GM21529 (cell line): ENCODE measurements around the gene ELF5.

Experiments
- ATAC-seq: cut with Tn5 transposase; IDR thresholded peaks from one replicate; pipeline ENCODE4 v1.9.1; 2021; ENCODE audit not compliant: unreplicated experiment

ELF5 gene

DNA sequence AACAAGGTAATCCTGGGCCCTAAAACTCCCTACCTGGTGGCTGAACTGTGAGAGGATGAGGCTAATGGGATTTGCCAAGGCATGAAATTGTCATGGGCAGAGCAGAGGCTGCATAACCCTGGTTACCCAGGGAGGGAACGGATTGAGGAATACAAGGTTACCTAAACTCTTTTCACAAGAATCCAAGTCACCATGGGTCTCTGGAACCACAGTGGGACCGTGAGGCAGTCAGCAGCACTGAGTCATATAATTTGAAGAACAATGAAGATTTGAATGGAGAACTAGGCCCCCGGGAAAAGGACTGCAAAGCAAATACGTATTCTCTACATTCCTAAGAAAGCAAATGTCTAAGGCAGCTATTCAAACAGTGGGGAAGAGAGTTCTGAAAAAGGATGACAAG is 55.1 kb downstream of the ELF5 start:
- ATAC-seq: no peak

DNA sequence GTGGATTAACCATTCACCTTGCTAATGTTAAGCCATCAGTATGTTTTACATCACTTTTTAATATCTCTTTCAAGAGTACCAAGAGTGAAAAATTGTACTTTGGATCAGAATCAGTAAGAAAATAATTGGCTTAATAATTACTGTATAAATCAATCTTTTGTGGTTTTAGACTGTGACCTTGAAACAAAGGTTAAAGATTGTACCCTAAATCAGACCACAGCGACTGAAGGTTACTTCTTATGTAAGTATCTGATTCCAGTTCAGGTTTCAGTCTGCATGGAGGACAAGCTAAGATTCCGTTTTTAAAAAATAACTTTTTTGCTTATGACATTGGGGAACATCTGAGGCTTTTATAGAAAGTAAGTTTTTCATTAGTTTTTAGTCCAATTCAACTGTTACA is 56.0 kb downstream of the ELF5 start:
- no peak for ATAC-seq

- ATAC-seq: no peak
Measured at GRCh38 chr11:34454308-34455032, 59.1 kb downstream of the ELF5 start.

- ATAC-seq: no peak
Measured at GRCh38 chr11:34451053-34451452, 62.5 kb downstream of the ELF5 start.

GRCh38 chr11:34449013-34449412 is 64.6 kb downstream of the ELF5 start:
- peak; percentile 65 for ATAC-seq

DNA sequence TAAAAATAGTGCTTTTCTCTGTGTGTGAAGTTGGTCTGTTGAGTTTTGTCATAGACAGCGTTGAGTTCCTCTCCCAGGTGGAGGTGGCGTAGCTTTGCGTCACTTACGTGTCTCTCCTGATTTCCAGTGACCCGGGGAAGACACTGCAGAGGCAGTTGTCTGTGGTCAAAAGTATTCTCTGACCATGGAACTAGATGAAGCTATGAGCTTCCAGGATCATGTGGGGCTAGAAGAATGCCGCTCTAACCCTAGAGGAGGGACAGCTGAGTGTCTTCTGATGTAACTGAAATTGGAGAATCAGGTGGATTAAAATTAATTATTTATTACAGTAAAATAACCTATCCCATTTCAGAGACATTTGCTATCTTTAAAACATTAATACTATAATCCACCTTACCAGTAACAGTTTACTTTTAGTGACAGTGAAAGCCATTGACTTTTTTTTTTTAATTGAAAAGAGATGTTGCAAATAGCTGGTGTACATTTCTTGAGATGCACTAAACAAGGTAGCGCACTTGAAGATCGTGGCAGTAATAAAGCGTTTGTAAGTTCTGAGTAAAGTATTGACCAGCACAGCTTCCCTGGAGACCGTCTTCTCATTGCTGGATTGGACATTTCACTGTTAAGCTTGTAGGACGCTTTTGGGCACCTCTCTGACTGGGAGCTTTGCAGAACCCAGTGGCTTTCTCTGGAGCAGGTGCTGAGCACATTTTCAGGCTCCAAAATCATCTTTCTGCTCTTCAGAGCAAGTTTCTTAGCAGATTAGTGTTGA is 65.2 kb downstream of the ELF5 start:
- ATAC-seq: no peak

DNA sequence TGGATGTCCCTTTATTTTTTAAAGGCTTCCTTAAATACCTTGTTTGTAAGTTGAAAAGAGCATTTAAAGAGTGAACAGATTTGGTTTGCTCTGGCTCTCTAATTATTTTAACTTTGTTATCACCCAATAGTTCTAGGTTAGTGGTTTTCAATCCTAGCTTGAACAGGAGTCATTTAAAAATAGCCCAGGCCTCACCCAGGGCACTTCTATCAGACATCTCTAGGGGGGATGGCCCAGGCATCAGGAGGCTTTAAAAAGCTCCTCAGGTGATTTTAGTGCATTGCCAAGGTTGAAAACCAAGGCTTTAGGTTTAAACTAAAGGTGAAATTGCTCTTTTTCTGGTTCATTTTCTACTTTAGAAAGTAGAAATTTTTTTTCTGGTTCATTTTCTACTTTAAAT is 66.5 kb downstream of the ELF5 start:
- ATAC-seq: no peak

- no peak for ATAC-seq
Measured at GRCh38 chr11:34446386-34446785, 67.2 kb downstream of the ELF5 start.

DNA sequence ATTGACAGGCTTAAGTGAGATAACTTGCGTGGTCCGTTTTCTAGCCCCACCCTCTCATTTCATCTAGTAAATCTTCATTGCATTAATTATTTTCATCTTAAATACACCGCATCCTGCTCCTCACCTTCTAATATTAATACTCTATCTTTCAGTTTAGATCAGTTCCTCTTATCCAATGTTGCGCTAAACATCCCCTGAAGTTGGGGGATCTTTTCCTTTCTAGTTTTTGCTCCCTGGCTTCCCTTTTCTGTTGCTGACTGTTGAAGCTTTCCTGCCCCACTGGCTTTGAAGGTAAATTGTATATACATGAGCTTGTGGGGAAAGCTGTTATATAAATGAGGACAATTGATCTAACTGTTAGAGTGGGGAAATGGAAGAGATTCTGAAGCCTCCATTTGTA is 67.6 kb downstream of the ELF5 start:
- no peak for ATAC-seq

DNA sequence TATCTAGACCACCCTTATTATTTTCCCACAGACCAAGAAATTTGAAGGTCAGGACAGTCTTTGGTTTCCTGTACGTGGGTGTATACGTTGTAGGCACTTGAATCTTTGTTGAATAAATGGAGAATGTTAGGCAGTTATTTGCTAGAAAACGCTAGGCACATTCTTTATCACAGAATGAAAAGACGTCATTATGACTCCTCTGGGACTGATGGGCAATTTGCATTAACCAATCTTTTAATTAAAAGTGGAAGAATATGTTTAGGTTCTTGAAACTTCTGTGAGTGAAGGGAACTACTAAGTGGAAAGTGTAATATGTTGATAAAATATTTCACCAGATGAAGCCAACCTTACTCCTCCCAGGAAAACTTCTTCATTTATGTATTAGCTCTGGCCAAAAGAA is 69.2 kb downstream of the ELF5 start:
- no peak for ATAC-seq

- no peak for ATAC-seq
Measured at GRCh38 chr11:34443136-34443535, 70.5 kb downstream of the ELF5 start.

DNA sequence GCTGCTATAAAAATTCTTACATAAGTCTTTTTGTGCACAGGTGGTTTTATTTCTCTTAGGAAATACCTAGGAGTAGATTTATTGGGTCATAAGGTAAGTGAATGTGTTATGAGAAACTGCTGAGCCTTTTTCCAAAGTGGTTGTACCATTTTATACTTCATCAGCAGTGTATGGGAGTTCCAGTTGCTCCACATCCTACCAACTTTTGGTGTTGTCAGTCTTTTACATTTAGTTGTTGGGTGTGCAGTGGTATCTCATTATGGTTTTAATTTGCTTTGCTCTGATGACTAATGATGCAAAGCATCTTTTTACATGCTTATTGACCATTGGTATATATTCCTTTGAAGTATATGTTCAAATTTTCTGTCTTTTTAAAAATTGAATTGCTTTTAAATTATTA is 71.8 kb downstream of the ELF5 start:
- no peak for ATAC-seq

DNA sequence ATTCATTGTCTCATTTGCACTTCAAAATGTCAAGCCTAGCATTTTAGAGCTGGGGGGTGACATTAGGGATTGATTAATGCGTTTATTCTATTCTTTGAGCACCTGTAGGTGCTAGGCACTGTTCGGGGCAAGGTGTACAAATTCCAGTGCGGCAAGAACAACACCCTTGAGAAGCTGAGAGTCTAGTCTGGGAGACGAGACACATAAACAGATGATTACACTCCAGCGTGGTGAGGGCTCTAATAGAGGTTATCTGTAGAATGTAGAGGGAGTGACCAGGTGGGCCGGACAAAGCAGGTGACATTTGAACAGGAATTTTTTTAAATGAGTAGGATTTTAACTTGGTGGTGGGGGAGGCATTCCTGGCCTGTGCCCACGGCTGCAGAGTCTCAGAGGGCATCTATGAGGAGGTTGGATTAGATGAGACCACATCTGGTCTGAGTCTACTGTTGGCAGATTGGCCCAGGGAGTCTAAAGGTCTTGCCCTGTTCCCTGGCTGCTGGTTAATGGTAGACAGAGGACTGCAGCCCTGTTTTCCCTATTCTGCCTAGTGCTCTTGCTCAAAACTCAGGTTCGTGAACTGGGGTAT is 73.9 kb downstream of the ELF5 start:
- no peak for ATAC-seq

GRCh38 chr11:34438529-34439507 is 74.8 kb downstream of the ELF5 start, which contains the start of gene CAT:
CAT (plus strand) TSS chr11:34438934; CDS start chr11:34439014, 80 bp downstream.
- ATAC-seq: peak; percentile 96

DNA sequence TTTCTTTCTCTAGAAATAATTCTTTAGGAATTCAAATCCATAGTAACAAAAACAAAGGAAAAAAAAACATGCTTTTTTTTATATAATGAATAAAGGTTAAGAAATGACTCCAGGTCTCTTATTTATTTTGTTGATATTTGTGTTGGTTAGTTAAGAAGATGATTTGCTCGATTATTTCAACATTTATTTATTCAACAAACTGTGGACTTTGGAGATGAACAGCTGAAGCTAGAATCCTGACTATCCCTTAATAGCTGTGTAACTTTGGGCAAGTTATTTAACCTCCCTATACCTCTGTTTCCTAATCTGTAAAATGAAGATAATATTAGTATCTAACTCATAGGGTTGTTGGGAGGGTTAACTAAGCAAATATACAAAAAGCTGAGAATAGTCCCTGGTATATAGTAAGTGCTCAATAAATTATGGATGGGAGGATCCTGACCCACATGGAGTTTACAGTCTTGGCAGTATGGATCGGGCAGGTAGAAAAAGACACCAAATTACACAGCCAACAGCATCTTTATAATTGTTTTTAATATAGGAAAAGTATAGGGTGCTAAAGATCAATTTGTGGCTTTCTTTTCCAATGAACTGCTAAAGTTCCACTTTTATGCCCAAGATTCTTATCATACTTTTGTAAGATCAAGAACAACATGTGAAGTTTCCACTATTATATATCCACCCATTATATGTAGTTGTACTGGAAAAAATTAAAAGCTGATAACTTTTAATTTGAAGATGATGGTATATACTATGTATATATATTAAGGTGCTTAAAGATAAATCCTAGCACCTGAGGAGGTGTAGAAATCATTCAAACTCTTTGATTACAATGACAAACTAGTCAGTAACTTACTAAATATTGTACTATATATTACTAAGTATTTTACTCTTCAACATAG is 76.1 kb downstream of the ELF5 start:
- no peak for ATAC-seq

GRCh38 chr11:34433899-34434298 is 79.7 kb downstream of the ELF5 start:
- ATAC-seq: no peak

- ATAC-seq: no peak
Measured at GRCh38 chr11:34432822-34433221, 80.8 kb downstream of the ELF5 start.

- ATAC-seq: no peak
Measured at GRCh38 chr11:34431979-34432378, 81.6 kb downstream of the ELF5 start.
